ENCODE measurements around the gene DYSF.

DNA sequence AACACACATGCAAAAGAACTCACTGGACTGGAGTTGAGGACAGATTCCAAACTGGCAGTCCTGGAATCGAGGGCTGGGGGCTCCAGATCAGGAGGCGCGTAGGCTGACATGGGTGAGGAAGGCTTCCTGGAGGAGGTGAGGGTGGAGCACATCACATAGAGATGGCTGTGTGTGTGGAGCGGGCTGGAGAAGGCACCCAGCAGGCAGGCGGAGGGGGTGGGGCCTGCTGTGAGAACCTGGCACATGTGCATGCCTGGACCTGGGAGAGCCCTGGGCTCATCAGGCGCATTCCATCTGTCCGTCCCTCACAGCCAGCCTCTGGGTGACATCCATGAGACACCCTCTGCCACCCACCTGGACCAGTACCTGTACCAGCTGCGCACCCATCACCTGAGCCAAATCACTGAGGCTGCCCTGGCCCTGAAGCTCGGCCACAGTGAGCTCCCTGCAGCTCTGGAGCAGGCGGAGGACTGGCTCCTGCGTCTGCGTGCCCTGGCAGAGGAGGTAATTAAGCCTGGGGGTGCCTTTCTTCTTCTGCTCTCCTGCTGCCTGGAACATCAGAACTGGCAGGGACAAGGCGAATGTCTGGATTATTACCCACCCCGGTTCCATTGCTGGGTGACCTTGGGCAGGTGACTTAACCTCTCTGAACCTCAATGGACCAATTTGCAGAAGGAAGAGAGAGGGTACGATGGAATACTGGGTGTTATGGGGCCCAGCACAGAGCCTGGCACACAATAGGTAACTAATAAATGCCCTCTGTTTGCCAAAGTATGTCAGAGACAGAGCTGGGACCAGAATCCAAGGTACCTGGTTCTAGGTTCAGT is 108.3 kb downstream of the DYSF start:
- TF ChIP-seq, protein P1, sequence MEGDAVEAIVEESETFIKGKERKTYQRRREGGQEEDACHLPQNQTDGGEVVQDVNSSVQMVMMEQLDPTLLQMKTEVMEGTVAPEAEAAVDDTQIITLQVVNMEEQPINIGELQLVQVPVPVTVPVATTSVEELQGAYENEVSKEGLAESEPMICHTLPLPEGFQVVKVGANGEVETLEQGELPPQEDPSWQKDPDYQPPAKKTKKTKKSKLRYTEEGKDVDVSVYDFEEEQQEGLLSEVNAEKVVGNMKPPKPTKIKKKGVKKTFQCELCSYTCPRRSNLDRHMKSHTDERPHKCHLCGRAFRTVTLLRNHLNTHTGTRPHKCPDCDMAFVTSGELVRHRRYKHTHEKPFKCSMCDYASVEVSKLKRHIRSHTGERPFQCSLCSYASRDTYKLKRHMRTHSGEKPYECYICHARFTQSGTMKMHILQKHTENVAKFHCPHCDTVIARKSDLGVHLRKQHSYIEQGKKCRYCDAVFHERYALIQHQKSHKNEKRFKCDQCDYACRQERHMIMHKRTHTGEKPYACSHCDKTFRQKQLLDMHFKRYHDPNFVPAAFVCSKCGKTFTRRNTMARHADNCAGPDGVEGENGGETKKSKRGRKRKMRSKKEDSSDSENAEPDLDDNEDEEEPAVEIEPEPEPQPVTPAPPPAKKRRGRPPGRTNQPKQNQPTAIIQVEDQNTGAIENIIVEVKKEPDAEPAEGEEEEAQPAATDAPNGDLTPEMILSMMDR (IDR thresholded peaks at IDR 0.05; ENCODE audit: low read length), result no peak
- TF ChIP-seq EZH2 (optimal IDR thresholded peaks at IDR 0.05; ENCODE audit: low read depth, low read length), result no peak
